HUES64 (cell line): ENCODE data around the gene GPD1. TPM values are rescaled to one million over a fixed set of nuclear protein-coding genes. Genes with fewer than 3 reads are reported as not detected.
A peak's percentile ranks its signal among the peaks of the same experiment; 100 is the strongest.

Experiments used
- H3K27ac ChIP-seq: 2 replicates; pipeline ENCODE4 v1.7.0; 2013; ENCODE audit warnings: low read depth, low read length, inconsistent platforms
- H3K27me3 ChIP-seq: 2 replicates; pipeline ENCODE4 v1.6.1; 2013; ENCODE audit warnings: mild to moderate bottlenecking, low read length; ENCODE audit not compliant: insufficient read depth
- H3K36me3 ChIP-seq: 2 replicates; pipeline ENCODE4 v1.6.1; 2013; ENCODE audit warnings: mild to moderate bottlenecking, low read length; ENCODE audit not compliant: insufficient read depth
- H3K4me1 ChIP-seq: 2 replicates; pipeline ENCODE4 v1.6.1; 2013; ENCODE audit warnings: mild to moderate bottlenecking, low read length, moderate library complexity; ENCODE audit not compliant: insufficient read depth
- H3K4me3 ChIP-seq: 2 replicates; pipeline ENCODE4 v1.5.1; 2013; ENCODE audit warnings: mild to moderate bottlenecking, low read length, moderate library complexity
- H3K9ac ChIP-seq: 2 replicates; pipeline ENCODE4 v1.6.1; 2013; ENCODE audit warnings: mild to moderate bottlenecking, low read depth, low read length
- H3K9me3 ChIP-seq: 2 replicates; pipeline ENCODE4 v1.6.1; 2013; ENCODE audit warnings: low read depth, low read length; ENCODE audit not compliant: insufficient read depth
- WGBS: fragments of 150-250, 120-280 bp; methylation state at CpG from one replicate; pipeline ENCODE4 v1.1.7; 2013; ENCODE audit warnings: missing lambda C conversion rate; 5-methylcytosine and 5-hydroxymethylcytosine counted together
- polyA plus RNA-seq, 2 experiments: library from polyadenylated mRNA; stranded (reverse); fragments of 50-300 nt; gene quantifications; one replicate each; pipeline ENCODE4 v1.2.3, GENCODE V29; 2013

GPD1 gene
- 0.60 TPM for polyA plus RNA-seq (2013, experiment 1 of 2)
- polyA plus RNA-seq (2013, experiment 2 of 2): 0.19 TPM

- no peak within 1 kb of the TSS; the same call in 1 of the 2 replicates for H3K9ac ChIP-seq
- H3K4me3 ChIP-seq: no peak within 1 kb of the TSS
- H3K4me1 ChIP-seq: peaks cover 12% of the 10 kb centered on the region
- no peaks in the 10 kb centered on the region for H3K9me3 ChIP-seq
- H3K36me3 ChIP-seq: peaks cover 25% of the 10 kb centered on the region
- WGBS: 58% methylated on average over 13 of the region's 13 CpGs
- H3K27me3 ChIP-seq: no peaks in the 10 kb centered on the region
- H3K27ac ChIP-seq: no peak within 1 kb of the TSS
Measured at GRCh38 chr12:50103767-50104321, at the start of gene GPD1. GPD1 (plus strand) TSS chr12:50104008; CDS start chr12:50104051, 43 bp downstream.

- no peaks in the 10 kb centered on the region for H3K9me3 ChIP-seq
- no peaks in the 10 kb centered on the region for H3K36me3 ChIP-seq
- H3K27ac ChIP-seq: no peak overlapping the region
- peak overlapping the region; percentile 69; the same call in 1 of the 2 replicates for H3K4me3 ChIP-seq
- peaks cover 96% of the 10 kb centered on the region for H3K27me3 ChIP-seq
- peaks cover 4% of the 10 kb centered on the region; the same call in 1 of the 2 replicates for H3K4me1 ChIP-seq
- WGBS: 11% methylated on average over 17 of the region's 17 CpGs
- H3K9ac ChIP-seq: no peak overlapping the region
Measured at GRCh38 chr12:50055831-50056638, 47.8 kb upstream of the GPD1 start.

GRCh38 chr12:50056639-50056976, 47.2 kb upstream of the GPD1 start:
- no peaks in the 10 kb centered on the region for H3K9me3 ChIP-seq
- H3K27me3 ChIP-seq: peaks cover 96% of the 10 kb centered on the region
- WGBS: 13% methylated on average over 3 of the region's 3 CpGs
- no peaks in the 10 kb centered on the region for H3K36me3 ChIP-seq
- no peak overlapping the region for H3K9ac ChIP-seq
- H3K27ac ChIP-seq: no peak overlapping the region
- H3K4me3 ChIP-seq: peak overlapping the region; percentile 69
- peaks cover 4% of the 10 kb centered on the region; the same call in 1 of the 2 replicates for H3K4me1 ChIP-seq

GRCh38 chr12:50057000-50057841, 46.6 kb upstream of the GPD1 start, which contains the start of gene ASIC1:
ASIC1 (plus strand) TSS chr12:50057596; CDS start chr12:50058767, 1,171 bp downstream.
- under 1% methylated on average over 88 of the region's 88 CpGs for WGBS
- peak within 1 kb of the TSS; percentile 69 for H3K4me3 ChIP-seq
- H3K9ac ChIP-seq: peak within 1 kb of the TSS; percentile 24
- H3K4me1 ChIP-seq: peaks cover 4% of the 10 kb centered on the region; the same call in 1 of the 2 replicates
- H3K27ac ChIP-seq: no peak within 1 kb of the TSS
- no peaks in the 10 kb centered on the region for H3K9me3 ChIP-seq
- H3K27me3 ChIP-seq: peaks cover 96% of the 10 kb centered on the region
- no peaks in the 10 kb centered on the region for H3K36me3 ChIP-seq

GRCh38 chr12:50057896-50058670, 45.7 kb upstream of the GPD1 start:
- no peaks in the 10 kb centered on the region for H3K9me3 ChIP-seq
- peaks cover 4% of the 10 kb centered on the region; the same call in 1 of the 2 replicates for H3K4me1 ChIP-seq
- no peak overlapping the region for H3K27ac ChIP-seq
- peak overlapping the region; percentile 24 for H3K9ac ChIP-seq
- WGBS: 20% methylated on average over 26 of the region's 30 CpGs
- H3K36me3 ChIP-seq: no peaks in the 10 kb centered on the region
- peaks cover 90% of the 10 kb centered on the region for H3K27me3 ChIP-seq
- peak overlapping the region; percentile 69 for H3K4me3 ChIP-seq

- 88% methylated on average over 15 of the region's 15 CpGs for WGBS
- H3K27me3 ChIP-seq: peaks cover 88% of the 10 kb centered on the region
- no peak overlapping the region for H3K4me3 ChIP-seq
- H3K36me3 ChIP-seq: no peaks in the 10 kb centered on the region
- H3K4me1 ChIP-seq: peaks cover 4% of the 10 kb centered on the region; the same call in 1 of the 2 replicates
- no peak overlapping the region for H3K27ac ChIP-seq
- H3K9ac ChIP-seq: no peak overlapping the region
- no peaks in the 10 kb centered on the region for H3K9me3 ChIP-seq
Measured at GRCh38 chr12:50058743-50059312, 45.0 kb upstream of the GPD1 start.

- Histone ChIP-seq H3K27me3 (peaks cover 82% of the 10 kb centered on the region), H3K4me3 (no peak overlapping the region)
- WGBS: 70% methylated on average over 12 of the region's 12 CpGs
Measured at GRCh38 chr12:50059440-50060119, 44.2 kb upstream of the GPD1 start.

GRCh38 chr12:50060120-50060468, 43.7 kb upstream of the GPD1 start:
- H3K9ac ChIP-seq: no peak overlapping the region
- peaks cover 78% of the 10 kb centered on the region for H3K27me3 ChIP-seq
- H3K4me1 ChIP-seq: peaks cover 4% of the 10 kb centered on the region; the same call in 1 of the 2 replicates
- no peak overlapping the region for H3K27ac ChIP-seq
- no peaks in the 10 kb centered on the region for H3K36me3 ChIP-seq
- no peak overlapping the region for H3K4me3 ChIP-seq
- 91% methylated on average over 3 of the region's 4 CpGs for WGBS
- no peaks in the 10 kb centered on the region for H3K9me3 ChIP-seq

More at GRCh38 chr12:50059440-50060119, 44.2 kb upstream of the GPD1 start:
- Histone ChIP-seq H3K36me3 (no peaks in the 10 kb centered on the region), H3K4me1 (peaks cover 4% of the 10 kb centered on the region; the same call in 1 of the 2 replicates), H3K9me3 (no peaks in the 10 kb centered on the region), H3K9ac (no peak overlapping the region), H3K27ac (no peak overlapping the region)

- H3K4me1 ChIP-seq: peaks cover 6% of the 10 kb centered on the region; the same call in 1 of the 2 replicates
- H3K9ac ChIP-seq: no peak overlapping the region
- H3K27me3 ChIP-seq: peaks cover 67% of the 10 kb centered on the region
- WGBS: no CpG with 5 or more reads among the region's 2 CpGs
- no peaks in the 10 kb centered on the region for H3K9me3 ChIP-seq
- no peak overlapping the region for H3K4me3 ChIP-seq
- no peak overlapping the region for H3K27ac ChIP-seq
- no peaks in the 10 kb centered on the region for H3K36me3 ChIP-seq
Measured at GRCh38 chr12:50061171-50061570, 42.6 kb upstream of the GPD1 start.
